ENCODE data around the gene EDNRA.
"Not testable (repeated sequence)": the region's sequence is repeated elsewhere in the genome, so short reads cannot be mapped to it uniquely, and the experiment has no call there.

EDNRA gene

GRCh38 chr4:147480891-147481576, at the start of gene EDNRA:
TSS of gene EDNRA (plus strand) at chr4:147481097. CDS start at chr4:147485682, 4,585 bp downstream.
- DNase-seq: no peak

DNA sequence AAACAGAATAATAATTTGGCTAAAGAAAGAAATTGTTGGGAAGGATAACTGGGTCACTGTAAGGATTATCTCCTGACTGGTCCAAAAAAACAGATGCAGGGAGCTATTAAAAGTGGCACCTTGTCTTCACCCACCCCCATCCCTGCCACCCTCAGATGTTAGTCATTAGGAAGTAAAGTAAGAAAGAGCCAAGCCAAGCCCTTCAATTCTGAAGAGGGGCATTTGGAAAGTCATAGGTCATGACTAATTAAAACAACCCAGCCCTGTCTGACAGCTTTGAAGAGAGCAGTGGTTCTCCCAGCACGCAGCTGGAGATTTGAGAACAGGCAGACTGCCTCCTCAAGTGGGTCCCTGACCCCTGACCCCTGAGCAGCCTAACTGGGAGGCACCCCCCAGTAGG, 46.5 kb upstream of the EDNRA start:
- DNase-seq: not testable (repeated sequence)

GRCh38 chr4:147440442-147440841, 40.5 kb upstream of the EDNRA start:
- no peak for DNase-seq

GRCh38 chr4:147447786-147448185, 33.1 kb upstream of the EDNRA start:
- no peak for DNase-seq

DNA sequence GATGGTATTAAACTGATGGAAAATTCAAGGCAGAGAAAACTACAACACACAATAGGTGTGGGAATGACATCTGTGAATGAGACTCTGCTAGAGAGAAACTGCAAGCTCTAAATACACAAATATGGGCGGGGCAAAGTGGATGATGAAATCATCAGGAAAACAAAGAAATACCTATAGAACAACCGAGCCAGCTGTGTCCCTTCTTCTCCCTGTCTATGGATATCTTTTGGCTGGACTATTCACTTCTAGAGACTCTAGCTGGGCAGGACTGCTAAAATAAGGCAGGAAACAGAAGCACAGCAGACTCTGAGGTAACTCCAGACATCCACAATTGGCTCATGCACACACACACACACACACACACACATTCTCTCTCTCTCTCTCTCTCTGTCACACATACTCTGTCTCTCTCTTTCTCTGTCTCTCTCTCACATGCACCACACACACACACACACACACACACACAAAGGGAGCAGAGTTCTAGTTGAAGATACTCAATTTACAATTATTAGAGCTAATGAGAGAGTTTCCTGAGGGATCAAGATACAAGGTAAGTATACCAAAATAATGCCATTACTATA, 27.2 kb upstream of the EDNRA start:
- DNase-seq: no peak

DNA sequence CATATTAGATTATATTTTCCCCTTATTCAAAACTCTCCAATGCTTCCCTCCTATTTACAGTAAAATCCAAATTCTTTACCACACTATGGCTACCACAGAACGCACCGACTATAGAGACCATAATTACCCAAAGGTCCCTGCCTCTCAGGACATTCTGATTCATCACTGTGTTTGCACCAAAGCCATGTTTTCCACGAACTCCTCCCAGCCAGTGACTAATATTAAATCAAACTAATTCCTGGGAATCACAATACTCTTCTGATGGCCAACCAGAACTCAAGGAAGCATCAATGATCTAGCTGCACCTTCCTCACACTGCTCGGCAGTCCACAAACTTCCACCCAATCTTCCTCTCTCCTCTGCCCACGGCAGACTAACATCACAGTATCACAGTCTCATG, 24.2 kb upstream of the EDNRA start:
- DNase-seq: no peak

- no peak for DNase-seq
Measured at GRCh38 chr4:147461161-147461560, 19.7 kb upstream of the EDNRA start.

DNA sequence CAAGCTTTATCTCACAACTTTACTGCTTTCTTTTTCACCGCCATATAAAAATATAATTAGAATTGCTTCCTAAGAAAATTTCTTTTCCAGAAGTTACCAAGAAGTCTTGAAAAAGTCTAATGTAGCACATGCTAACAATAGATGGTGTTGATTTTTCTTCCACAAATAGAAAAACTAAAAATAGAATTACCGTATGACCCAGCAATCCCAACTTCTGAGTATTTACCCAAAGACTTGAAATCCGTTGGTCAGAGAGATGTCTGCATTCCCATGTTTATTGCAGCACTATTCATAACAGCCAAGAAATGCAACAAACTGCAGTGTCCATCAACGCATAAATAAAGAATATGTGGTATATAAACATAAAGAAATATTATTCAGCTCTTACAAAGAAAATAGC, 17.8 kb upstream of the EDNRA start:
- DNase-seq: no peak

DNA sequence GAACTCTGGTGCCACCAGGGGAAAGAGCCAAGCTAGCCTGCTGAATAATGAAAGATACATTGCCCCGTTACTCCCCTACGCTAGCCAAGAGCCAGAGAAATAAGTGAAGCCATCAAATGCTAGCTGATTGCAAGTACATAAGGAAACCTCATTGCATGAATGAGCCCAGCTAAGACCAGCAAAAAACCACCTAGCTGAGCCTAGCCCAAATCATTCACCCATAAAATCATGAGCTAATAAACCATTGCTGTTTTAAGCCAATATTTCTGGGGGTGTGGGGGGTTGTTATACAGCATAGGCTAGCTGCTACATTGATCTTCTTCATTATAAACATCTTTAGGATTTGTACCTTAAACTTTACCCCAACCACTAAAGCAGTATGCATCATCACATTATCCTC, 15.4 kb upstream of the EDNRA start:
- DNase-seq: no peak

DNA sequence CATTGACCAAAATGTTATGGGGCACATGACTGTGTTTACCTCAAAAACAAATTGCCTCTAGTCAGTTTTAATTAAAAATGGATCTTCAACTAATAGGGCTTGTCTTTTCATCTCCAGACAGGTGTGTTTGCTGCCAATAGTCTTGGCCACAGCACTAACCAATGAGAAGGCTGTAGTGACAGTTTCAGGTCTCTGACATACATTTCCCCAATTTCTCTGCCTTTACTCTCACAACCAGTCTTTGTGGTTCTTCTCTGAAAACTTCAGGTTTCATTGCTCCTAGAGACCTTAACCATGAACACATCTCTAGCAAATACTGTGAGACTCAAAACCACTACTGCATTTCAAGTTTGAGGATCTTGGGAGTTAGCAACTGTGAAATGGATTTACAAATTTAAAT, 3.5 kb upstream of the EDNRA start:
- no peak for DNase-seq

GRCh38 chr4:147479376-147479775, 1.5 kb upstream of the EDNRA start:
- no peak for DNase-seq

DNA sequence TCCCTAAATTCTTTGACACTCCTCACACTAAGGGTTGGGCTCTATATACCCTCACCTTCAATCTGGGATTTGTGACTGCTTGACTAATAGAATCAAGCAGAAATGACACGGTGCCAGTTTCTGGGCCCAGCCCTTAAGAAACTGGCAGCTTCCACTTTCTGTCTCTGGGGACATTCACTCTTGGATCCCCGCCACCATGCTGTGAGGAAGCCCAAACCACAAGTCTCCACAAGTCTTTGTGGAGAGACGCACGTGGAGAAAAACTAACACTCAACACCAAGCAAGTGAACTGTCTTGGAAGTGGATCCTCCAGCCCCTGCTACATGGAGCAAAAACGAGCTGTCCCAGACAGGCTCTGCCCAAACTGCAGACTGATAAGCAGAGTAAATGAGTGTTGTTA, 1.1 kb upstream of the EDNRA start:
- DNase-seq: no peak

- DNase-seq: no peak
Measured at GRCh38 chr4:147480502-147480890, 401 bp upstream of the EDNRA start.

GRCh38 chr4:147481577-147482109, 746 bp downstream of the EDNRA start:
- DNase-seq: no peak

DNA sequence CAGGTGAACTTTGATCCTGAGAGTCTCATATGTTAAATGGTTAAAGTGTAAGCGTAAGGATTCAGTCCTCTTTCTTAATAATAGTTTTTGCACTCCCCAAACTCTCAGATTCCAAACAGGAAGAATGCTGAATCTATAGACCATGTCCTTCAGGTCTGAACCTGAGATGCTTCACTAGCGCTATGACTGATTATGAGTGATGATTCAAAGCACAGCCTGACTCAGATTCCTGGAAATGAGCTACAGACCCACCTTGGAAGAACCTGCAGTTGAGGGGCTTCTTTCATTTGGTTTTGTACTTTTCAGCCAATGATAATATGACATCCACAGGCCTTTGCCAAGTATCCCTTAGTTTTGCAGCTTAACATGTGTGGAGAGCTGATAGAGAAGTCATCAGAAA, 1.4 kb downstream of the EDNRA start:
- DNase-seq: no peak

- no peak for DNase-seq
Measured at GRCh38 chr4:147485167-147485566, 4.3 kb downstream of the EDNRA start.

GRCh38 chr4:147487616-147488015, 6.7 kb downstream of the EDNRA start:
- no peak for DNase-seq

DNA sequence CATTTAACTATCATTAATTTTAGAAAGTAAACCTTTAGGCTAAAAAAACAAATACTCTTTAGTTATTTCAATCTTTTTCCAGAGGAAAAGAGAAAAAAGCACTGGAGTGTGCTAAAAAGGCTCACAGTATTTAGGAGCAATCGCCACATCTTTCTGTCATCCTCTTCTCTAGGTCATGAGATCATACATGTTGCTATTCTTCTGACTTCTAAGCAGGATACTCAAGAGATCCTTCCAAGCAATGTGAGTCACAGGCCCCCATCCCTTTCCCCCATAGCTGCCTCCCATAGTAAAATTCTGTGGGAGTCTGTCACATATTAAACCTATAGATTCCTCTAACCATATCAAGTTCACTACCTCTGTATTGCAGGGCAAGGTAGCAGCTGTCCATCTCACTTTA, 7.7 kb downstream of the EDNRA start:
- DNase-seq: no peak

GRCh38 chr4:147491086-147491485, 10.2 kb downstream of the EDNRA start:
- DNase-seq: no peak

DNA sequence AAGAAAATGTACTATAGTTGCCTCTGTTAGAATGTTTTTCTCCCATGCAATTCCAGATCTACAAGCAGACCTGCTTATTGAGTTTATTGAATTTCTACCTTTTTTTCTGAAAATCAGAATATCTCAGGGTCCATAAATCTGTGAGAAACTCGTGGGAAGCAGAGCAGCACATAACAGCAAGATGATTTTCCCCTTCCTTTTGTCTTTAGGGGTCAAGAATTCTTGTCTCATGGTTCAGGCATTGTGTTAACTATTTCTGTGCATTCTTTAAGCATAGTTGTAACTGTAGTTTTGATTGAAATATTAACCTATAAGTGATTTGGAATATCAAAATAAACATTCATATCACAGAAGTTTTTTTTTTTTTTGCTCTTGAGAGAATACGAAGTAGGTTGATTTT, 11.4 kb downstream of the EDNRA start:
- no peak for DNase-seq

DNA sequence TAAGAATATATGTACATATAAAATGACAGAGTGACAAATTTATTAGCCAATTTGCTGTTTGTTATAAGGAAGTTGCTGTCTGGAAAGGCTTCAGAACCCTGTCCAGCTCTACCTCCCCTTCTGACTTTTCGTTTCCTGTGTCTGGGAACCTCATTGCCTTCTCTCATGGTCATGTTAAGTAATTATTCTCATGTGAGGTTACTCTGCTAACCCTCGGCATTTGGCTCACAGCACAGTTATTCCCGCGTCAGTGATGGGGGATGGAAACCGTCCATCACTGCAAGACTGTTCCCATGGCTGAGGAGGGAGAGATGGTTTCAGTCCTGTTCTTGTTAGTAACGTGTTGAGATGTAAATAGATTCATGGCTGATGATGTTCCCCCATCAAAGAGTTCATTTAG, 11.9 kb downstream of the EDNRA start:
- no peak for DNase-seq

DNA sequence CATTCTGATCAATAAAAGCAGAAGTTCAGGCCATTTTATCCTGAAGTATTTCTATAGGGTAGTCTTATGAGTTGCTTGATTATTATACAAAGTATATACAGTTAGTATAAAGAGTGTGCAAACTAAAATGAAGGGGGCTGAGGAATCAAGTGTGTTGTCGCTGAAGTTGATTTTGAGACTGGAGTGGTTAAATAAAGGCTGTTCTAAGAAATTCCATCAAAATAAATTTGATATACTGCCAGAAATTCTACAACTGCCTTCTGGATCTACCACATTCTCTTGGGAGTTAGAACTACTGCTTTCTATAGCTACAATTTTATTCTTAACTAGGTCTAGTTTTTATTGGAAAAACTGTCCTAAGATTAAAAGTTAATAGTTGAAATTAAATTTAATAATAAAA, 12.4 kb downstream of the EDNRA start:
- no peak for DNase-seq

GRCh38 chr4:147494301-147494700, 13.4 kb downstream of the EDNRA start:
- no peak for DNase-seq

DNA sequence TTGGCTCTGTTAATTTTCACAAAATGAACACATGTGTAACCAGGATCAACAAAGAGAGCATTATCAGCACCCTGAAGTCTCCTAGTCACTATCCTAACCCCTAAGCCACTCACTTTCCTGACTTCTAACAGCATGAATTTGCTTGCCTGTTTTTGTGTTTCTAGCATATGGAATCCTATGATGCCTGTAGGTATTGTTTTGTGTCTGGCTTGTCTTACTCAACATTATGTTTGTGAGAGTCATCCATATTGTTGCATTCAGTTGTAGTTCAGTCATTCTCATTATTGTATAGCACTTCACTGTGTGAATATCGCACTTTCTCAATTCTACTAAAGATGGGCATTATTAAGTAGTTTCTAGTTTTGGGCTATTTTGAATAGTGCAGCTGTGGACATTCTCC, 15.6 kb downstream of the EDNRA start:
- DNase-seq: no peak
